Fibroblast of skin of right biceps (primary cell): Measurements from ENCODE around the gene MYO7A.

ENCODE experiments used
- DNase-seq: peaks from one replicate; pipeline ENCODE4 v3.0.0-alpha.2; 2013

The MYO7A gene

GRCh38 chr11:77217156-77217555 is 89.1 kb downstream of the MYO7A start:
- DNase-seq = no peak

GRCh38 chr11:77223797-77224196 is 95.8 kb downstream of the MYO7A start:
- no peak for DNase-seq

- DNase-seq = no peak
Observed at GRCh38 chr11:77230878-77231605, 103.0 kb downstream of the MYO7A start.

GRCh38 chr11:77231800-77232199 is 103.8 kb downstream of the MYO7A start:
- no peak for DNase-seq

GRCh38 chr11:77232242-77232641 is 104.2 kb downstream of the MYO7A start:
- no peak for DNase-seq

- no peak for DNase-seq
Observed at GRCh38 chr11:77233011-77233410, 105.0 kb downstream of the MYO7A start.

- peak; percentile 32 for DNase-seq
Observed at GRCh38 chr11:77236901-77237300, 108.9 kb downstream of the MYO7A start.

- peak; percentile 90 for DNase-seq
Observed at GRCh38 chr11:77244277-77245027, 116.4 kb downstream of the MYO7A start.

GRCh38 chr11:77249427-77249826 is 121.4 kb downstream of the MYO7A start:
- DNase-seq = peak; percentile 47

GRCh38 chr11:77250881-77251640 is 123.0 kb downstream of the MYO7A start:
- peak; percentile 74 for DNase-seq

GRCh38 chr11:77252555-77253270 is 124.7 kb downstream of the MYO7A start:
- no peak for DNase-seq

GRCh38 chr11:77253690-77254089 is 125.6 kb downstream of the MYO7A start:
- no peak for DNase-seq

- DNase-seq = peak; percentile 51
Observed at GRCh38 chr11:77259641-77260040, 131.6 kb downstream of the MYO7A start.

- no peak for DNase-seq
Observed at GRCh38 chr11:77262803-77263202, 134.8 kb downstream of the MYO7A start.
